Small intestine (tissue), 7 donors: ENCODE measurements around the gene C19orf67. TPM values are rescaled to one million over a fixed set of nuclear protein-coding genes. Genes with fewer than 3 reads are reported as not detected.

Source experiments
- DNase-seq, 2 donors: peaks; one replicate each; pipeline versions ENCODE4 v3.0.0 to v3.0.0-alpha.2; 2013
- FAIRE-seq: peaks from 2 replicates; lab custom pipeline; 2012; peaks lifted over from hg19 to GRCh38; lab: Jason Lieb, UNC
- H3K27ac ChIP-seq, 3 donors: one replicate each; pipeline ENCODE4 v1.5.1; 2013; ENCODE audit warnings: low read length in 2 of 3, mild to moderate bottlenecking in 2 of 3, control low read depth in 1 of 3, inconsistent platforms in 1 of 3, low read depth in 1 of 3, moderate library complexity in 1 of 3
- H3K27me3 ChIP-seq, 3 donors: one replicate each; pipeline ENCODE4 v1.6.1; 2013; ENCODE audit warnings: low read length in 3 of 3, inconsistent platforms in 1 of 3; ENCODE audit not compliant: control insufficient read depth in 3 of 3, insufficient read depth in 3 of 3
- H3K36me3 ChIP-seq, 3 donors: one replicate each; pipeline ENCODE4 v1.6.1; 2013; ENCODE audit warnings: low read length in 3 of 3, inconsistent platforms in 1 of 3, low read depth in 1 of 3, mild to moderate bottlenecking in 1 of 3, moderate library complexity in 1 of 3; ENCODE audit not compliant: control insufficient read depth in 3 of 3, insufficient read depth in 2 of 3
- H3K4me1 ChIP-seq, 3 donors: one replicate each; pipeline ENCODE4 v1.6.1; 2013; ENCODE audit warnings: low read length in 2 of 3, inconsistent platforms in 1 of 3, low read depth in 1 of 3, mild to moderate bottlenecking in 1 of 3, moderate library complexity in 1 of 3; ENCODE audit not compliant: control insufficient read depth in 3 of 3, insufficient read depth in 2 of 3
- H3K4me3 ChIP-seq, 3 donors: one replicate each; pipeline ENCODE4 v1.5.1; 2013; ENCODE audit warnings: low read length in 3 of 3, control low read depth in 1 of 3, inconsistent platforms in 1 of 3, low read depth in 1 of 3, mild to moderate bottlenecking in 1 of 3, moderate library complexity in 1 of 3
- H3K9me3 ChIP-seq, 2 donors: one replicate each; pipeline ENCODE4 v1.6.1; 2013; ENCODE audit warnings: low read depth in 1 of 2, low read length in 1 of 2; ENCODE audit not compliant: control insufficient read depth in 2 of 2, insufficient read depth in 1 of 2
- WGBS, 3 donors: extraction: QIAGEN DNeasy Blood & Tissue Kit; methylation state at CpG; one replicate each; pipeline ENCODE4 v1.1.7; 2013; 5-methylcytosine and 5-hydroxymethylcytosine counted together
- polyA plus RNA-seq, 4 donors: library from polyadenylated mRNA; stranded (reverse) in 3 of 4; unstranded in 1 of 4; fragments of 200-250 nt in 3 of 4; fragments of 120-200 nt in 1 of 4; gene quantifications; one replicate each; pipeline versions ENCODE4 v1.2.1 to v1.2.3, GENCODE V29; 2013
- donor health status: healthy with polysubstance abuse.
- donor health status: control.
- donor health status: control.
- donor health status: Bipolar disorder and iron deficiency.
- donor health status: healthy.

C19orf67 gene
- polyA plus RNA-seq, 4 donors = 0.07 TPM; not detected in 3

DNA sequence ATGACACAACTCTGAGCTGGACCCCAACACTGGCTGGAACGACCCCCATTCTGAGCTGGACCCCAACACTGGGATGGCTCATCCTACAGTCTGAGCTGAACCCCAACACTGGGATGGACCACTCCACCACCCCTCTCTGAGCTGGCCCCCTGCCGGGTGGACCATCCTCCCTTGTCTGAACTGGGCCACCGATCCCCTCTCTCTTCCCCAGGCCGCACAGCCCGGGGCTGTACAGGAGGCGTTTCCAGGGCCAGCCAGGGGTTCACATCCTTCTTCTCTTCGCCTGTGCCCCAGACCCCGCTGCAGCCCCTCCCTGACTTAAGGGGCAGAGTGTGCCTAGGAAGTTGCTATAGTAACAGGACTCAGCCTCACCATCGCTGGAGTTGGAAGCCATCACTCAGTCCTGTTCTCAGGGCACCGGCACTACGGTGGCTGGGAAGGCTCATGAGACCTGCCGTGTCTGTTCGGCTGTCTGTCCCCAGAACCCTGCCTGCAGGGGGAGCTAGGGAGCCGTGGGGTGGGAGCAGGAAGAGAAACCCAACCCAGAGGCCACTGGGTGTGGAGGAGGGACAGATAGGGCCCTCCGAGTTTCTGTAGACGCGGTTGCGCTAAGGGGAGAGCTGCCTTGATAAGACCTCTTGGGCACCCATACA lies 28.3 kb upstream of the C19orf67 start:
- 83 to 84% (median 84%) methylated on average over 18 of the region's 18 CpGs for WGBS, 3 donors
- H3K4me1 ChIP-seq = peaks cover 1 to 29% (median 17%) of the 10 kb centered on the region in 3 donors
- H3K4me3 ChIP-seq = no peak overlapping the region
- FAIRE-seq (no peak), DNase-seq (no peak)
- peak overlapping the region in 1 of 3 donors; percentile 67 for H3K27ac ChIP-seq
- no peaks in the 10 kb centered on the region for H3K27me3 ChIP-seq
- H3K9me3 ChIP-seq = no peaks in the 10 kb centered on the region
- H3K36me3 ChIP-seq = peaks cover 0 to 23% (median 0%) of the 10 kb centered on the region in 3 donors

DNA sequence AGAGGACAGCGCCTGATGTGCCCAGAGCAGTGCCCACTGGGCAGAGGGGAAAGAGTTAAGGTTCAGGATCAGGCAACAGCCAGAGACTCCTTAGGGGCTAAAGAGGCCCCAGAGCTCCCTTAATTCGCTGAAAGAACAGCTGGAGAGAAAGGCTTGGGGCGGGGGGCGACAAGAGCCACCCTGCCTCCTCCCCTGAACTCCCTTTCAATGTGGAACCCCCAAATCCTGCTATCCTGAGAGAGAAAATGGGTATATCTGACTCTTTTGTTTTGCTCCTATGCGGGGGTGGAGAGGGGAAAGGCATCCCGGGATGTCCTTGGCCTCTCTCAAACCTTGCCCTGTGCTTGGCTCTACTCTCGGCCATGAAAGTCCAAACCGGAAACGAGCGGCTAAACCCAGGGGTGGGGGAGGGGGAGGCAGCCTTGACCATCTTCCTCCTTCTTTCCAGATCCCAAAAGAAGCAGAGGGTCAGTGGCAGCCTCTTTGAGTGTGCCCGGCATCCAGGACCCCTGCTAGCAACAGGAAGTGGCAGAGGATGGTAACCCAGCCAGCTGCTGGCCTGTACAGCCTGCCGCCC lies 27.3 kb upstream of the C19orf67 start:
- Histone ChIP-seq H3K9me3 (no peaks in the 10 kb centered on the region), H3K27me3 (no peaks in the 10 kb centered on the region), H3K36me3 (peaks cover 0 to 25% (median 0%) of the 10 kb centered on the region in 3 donors), H3K4me1 (peaks cover 0 to 22% (median 17%) of the 10 kb centered on the region in 3 donors), H3K27ac (peak overlapping the region in 2 of 3 donors; percentile 42 to 67), H3K4me3 (no peak overlapping the region)
- DNase-seq = no peak
- no peak for FAIRE-seq
- 52 to 66% (median 61%) methylated on average over 12 of the region's 12 CpGs for WGBS, 3 donors

DNA sequence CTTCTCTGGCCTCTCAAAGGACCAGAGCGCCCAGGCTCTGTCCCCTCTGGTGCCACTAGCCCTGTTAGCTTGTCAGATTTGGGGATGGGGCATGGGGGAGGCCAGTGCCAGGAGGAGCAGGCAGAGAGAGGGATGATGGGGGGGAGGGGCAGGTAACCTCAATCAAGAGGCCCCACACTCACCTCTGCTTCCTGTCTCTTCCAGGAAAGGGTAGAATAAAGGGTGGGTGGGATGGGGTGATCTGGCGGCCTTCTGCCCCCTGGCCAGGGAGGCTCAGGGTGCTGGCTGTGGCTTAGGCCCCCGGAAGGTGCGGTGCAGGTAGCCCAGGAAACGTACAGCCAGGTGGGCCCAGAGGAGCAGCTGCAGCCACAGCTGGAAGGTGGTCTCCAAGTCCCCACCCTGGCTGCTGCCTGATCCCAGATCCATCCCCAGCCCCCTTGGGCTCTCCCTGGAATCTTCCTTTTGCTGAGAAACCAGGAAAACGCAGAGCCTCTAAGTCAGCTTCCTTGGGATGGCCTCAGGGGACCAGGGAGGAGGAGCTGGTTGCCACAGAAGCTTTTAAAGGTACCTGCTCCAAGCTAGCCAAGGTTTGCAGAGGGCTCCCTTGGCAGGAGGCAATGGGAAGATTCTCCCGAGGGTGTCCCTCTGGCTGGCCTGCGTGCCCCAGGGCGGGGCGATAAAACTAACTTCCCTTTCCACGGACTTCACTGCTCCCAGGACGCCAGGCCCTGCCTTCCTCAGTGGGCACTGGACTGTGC lies 26.6 kb upstream of the C19orf67 start:
- Histone ChIP-seq H3K4me3 (no peak overlapping the region), H3K4me1 (peaks cover 0 to 22% (median 17%) of the 10 kb centered on the region in 3 donors), H3K27me3 (no peaks in the 10 kb centered on the region), H3K27ac (peak overlapping the region in 2 of 3 donors; percentile 37 to 67), H3K36me3 (peaks cover 0 to 31% (median 0%) of the 10 kb centered on the region in 3 donors), H3K9me3 (no peaks in the 10 kb centered on the region)
- DNase-seq (no peak), FAIRE-seq (no peak)
- WGBS, 3 donors = 64 to 86% (median 70%) methylated on average over 9 to 12 of the region's 12 CpGs

DNA sequence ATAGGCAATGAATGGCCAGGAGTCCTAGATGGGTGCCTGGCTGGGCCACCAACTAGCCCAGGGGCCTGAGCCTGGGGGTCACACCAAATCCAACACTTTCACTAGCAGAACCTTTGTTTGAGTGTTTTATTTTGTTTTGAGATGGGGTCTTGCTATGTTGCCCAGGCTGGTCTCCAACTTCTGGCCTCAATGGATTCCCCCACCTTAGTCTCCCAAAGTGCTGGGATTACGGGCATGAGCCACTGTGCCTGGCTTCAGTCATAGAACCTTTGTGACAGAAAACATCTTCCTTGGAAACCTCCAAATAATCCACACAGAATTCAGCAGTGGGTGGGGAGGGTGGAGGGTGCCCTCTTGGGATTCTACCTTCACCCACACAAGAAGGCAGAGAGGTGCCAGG lies 25.9 kb upstream of the C19orf67 start:
- H3K27ac ChIP-seq = no peak overlapping the region
- WGBS, 3 donors = 94 to 100% (median 98%) methylated on average over 1 of the region's 1 CpG
- H3K4me3 ChIP-seq = no peak overlapping the region
- H3K4me1 ChIP-seq = peaks cover 0 to 20% (median 15%) of the 10 kb centered on the region in 3 donors
- H3K9me3 ChIP-seq = no peaks in the 10 kb centered on the region
- DNase-seq (no peak), FAIRE-seq (no peak)
- H3K36me3 ChIP-seq = peaks cover 0 to 38% (median 7%) of the 10 kb centered on the region in 3 donors
- no peaks in the 10 kb centered on the region for H3K27me3 ChIP-seq

DNA sequence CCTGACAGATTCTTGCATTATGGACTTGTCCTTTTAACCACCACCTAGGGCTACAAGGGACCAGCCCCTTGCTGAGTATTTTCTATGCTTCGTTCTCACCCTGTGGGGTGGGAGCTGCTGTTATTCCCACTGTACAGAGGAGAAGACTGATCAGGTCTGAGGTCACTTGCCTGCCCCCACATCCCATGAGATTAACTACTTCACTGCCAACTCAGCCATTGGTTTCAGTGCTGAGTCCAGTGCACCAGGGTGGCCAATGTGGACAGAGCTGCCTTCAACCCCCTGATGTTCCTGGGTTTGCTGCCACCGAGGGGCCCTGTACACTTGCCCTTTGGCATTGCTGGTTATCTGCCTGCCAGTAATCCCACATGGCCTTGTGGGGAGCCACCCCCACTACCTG lies 25.1 kb upstream of the C19orf67 start:
- H3K9me3 ChIP-seq = no peaks in the 10 kb centered on the region
- peaks cover 0 to 45% (median 7%) of the 10 kb centered on the region in 3 donors for H3K36me3 ChIP-seq
- H3K4me3 ChIP-seq = no peak overlapping the region
- no peaks in the 10 kb centered on the region for H3K27me3 ChIP-seq
- DNase-seq = no peak
- 56 to 66% (median 64%) methylated on average over 2 of the region's 2 CpGs for WGBS, 3 donors
- H3K27ac ChIP-seq = no peak overlapping the region
- peaks cover 0 to 12% (median 12%) of the 10 kb centered on the region in 3 donors for H3K4me1 ChIP-seq
- FAIRE-seq = no peak

DNA sequence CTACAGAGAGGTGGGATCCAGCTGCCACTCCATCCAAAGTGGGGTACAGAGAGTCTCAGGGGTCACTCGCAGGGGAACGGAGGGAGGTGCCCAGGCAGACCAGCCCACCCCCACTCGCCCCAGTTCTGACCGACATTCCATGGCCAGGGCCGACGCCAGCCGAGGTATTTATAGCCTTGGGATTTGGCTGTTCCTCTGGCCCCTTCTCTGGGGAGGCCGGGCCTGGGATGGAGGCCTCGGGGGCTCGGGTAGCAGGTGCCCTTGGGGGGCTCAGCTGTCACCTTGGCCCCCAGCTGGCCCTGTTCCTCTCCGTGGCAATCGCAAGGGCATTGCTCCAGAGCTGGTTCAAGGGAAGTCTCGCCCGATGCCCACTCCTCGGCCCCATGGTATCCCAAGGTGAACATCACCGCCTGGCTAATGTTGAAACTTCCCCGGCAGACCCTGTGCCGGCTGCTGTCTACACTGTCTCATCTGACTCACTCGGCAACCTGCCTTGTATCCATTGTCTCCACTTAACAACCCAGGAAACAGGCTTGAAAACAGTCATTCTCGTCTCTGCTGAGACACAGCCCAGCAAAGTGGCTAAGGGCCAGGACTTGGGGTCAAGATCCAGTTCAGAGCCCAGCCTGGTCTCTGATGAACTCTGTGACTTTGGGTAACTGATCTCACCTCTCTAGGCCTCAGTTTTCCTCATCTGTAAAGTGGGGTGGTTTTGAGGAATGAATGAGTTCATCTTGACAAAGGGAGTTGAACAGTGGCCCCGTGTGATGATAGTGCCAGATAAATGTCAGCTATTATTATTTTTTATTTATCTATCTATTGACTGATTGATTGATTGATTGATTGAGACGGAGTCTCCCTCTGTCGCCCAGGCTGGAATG lies 22.2 kb upstream of the C19orf67 start:
- H3K4me3 ChIP-seq = no peak overlapping the region
- no peaks in the 10 kb centered on the region for H3K27me3 ChIP-seq
- peak overlapping the region in 1 of 3 donors; percentile 3 for H3K27ac ChIP-seq
- DNase-seq = no peak
- H3K9me3 ChIP-seq = no peaks in the 10 kb centered on the region
- WGBS, 3 donors = 84 to 88% (median 86%) methylated on average over 23 of the region's 23 CpGs
- no peak for FAIRE-seq
- H3K4me1 ChIP-seq = peaks cover 0 to 4% (median 2%) of the 10 kb centered on the region in 3 donors
- peaks cover 0 to 59% (median 13%) of the 10 kb centered on the region in 3 donors for H3K36me3 ChIP-seq

DNA sequence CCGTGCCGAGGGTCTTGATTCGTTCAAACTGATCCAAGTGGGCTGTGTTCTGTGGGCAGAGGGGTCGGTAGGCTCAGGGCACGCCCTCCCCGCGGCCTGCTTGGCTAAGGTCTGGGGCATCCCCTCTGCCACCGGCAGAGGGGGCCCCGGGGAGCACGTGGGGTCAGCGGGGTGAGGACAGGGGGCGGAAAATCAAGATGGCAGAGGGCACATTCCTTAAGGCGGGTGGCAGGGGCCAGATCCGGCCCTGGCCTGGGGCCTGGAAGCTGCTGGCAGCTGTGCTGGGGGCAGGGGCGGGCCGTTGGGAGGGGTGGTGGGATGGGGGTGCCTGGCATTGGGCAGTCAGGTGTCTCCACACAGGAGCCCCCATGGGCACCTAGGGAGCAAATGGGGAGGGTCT lies 21.3 kb upstream of the C19orf67 start:
- H3K4me3 ChIP-seq = no peak overlapping the region
- peaks cover 0 to 2% (median 0%) of the 10 kb centered on the region in 3 donors for H3K4me1 ChIP-seq
- no peak overlapping the region for H3K27ac ChIP-seq
- H3K9me3 ChIP-seq = no peaks in the 10 kb centered on the region
- H3K27me3 ChIP-seq = no peaks in the 10 kb centered on the region
- WGBS, 3 donors = 90 to 93% (median 92%) methylated on average over 13 to 16 of the region's 16 CpGs
- peaks cover 5 to 60% (median 13%) of the 10 kb centered on the region in 3 donors for H3K36me3 ChIP-seq
- DNase-seq (no peak), FAIRE-seq (no peak)
